PC-9 (cell line): ENCODE results near the gene PSD4. TPM values are rescaled to one million over a fixed set of nuclear protein-coding genes. Genes with fewer than 3 reads are reported as not detected.

ENCODE experiments used
- BruUV-seq: library from RNA; stranded (reverse); fragments of 400-500 nt; replicated peaks from 2 replicates; lab custom pipeline; 2021; lab: Mats Ljungman, UMichigan
- CTCF ChIA-PET: fragments of 300-600 bp; sonication (Branson Sonifier 250); formaldehyde crosslinking; loops from one replicate; lab custom pipeline; 2022; ENCODE audit warnings: antibody characterized with exemption; lab: Charles Lee
- POLR2A ChIA-PET: fragments of 300-600 bp; sonication (Branson Sonifier 250); formaldehyde crosslinking; loops from one replicate; lab custom pipeline; 2022; ENCODE audit warnings: antibody characterized with exemption; ENCODE audit not compliant: unreplicated experiment; lab: Charles Lee
- DNase-seq, 2 experiments: peaks; one replicate each; pipeline versions ENCODE4 v3.0.0 to v3.0.0-alpha.2; 2015 to 2022; ENCODE audit warnings: mixed read lengths in 1 of 2
- H2AFZ ChIP-seq: fragments of 200-600 bp; sonication (generic); 2 replicates; pipeline ENCODE4 v1.8.1; 2017; ENCODE audit warnings: antibody characterized with exemption
- H3F3A ChIP-seq: fragments of 200-600 bp; sonication (generic); 2 replicates; pipeline ENCODE4 v1.8.1; 2017; ENCODE audit warnings: antibody characterized with exemption, mild to moderate bottlenecking, low read depth; ENCODE audit not compliant: insufficient read depth
- H3K27ac ChIP-seq: fragments of 200-600 bp; sonication (generic); 2 replicates; pipeline ENCODE4 v1.6.1; 2016; ENCODE audit warnings: mixed run types
- H3K27me3 ChIP-seq: fragments of 200-600 bp; sonication (generic); 2 replicates; pipeline ENCODE4 v1.6.1; 2016; ENCODE audit warnings: low read depth, mixed run types; ENCODE audit not compliant: insufficient read depth
- H3K36me3 ChIP-seq: fragments of 200-600 bp; sonication (generic); 2 replicates; pipeline ENCODE4 v1.6.1; 2016; ENCODE audit warnings: low read depth, mixed run types
- H3K4me1 ChIP-seq: fragments of 200-600 bp; sonication (generic); replicated peaks from 2 replicates; pipeline ENCODE4 v1.6.1; 2016; ENCODE audit warnings: mixed run types; ENCODE audit not compliant: insufficient read depth
- H3K4me2 ChIP-seq: fragments of 200-600 bp; sonication (generic); 2 replicates; pipeline ENCODE4 v1.6.1; 2017; ENCODE audit warnings: mixed run types
- H3K4me3 ChIP-seq: fragments of 200-600 bp; sonication (generic); 2 replicates; pipeline ENCODE4 v1.6.1; 2016; ENCODE audit warnings: mixed run types
- H3K79me2 ChIP-seq: fragments of 200-600 bp; sonication (generic); 2 replicates; pipeline ENCODE4 v1.6.1; 2017; ENCODE audit warnings: low read depth, mixed run types
- H3K9me2 ChIP-seq: fragments of 200-600 bp; sonication (generic); 2 replicates; pipeline ENCODE4 v1.8.1; 2017; ENCODE audit warnings: mild to moderate bottlenecking; ENCODE audit not compliant: insufficient read depth
- H3K9me3 ChIP-seq: fragments of 200-600 bp; sonication (generic); 2 replicates; pipeline ENCODE4 v1.8.1; 2016; ENCODE audit warnings: low read depth; ENCODE audit not compliant: insufficient read depth
- H4K20me1 ChIP-seq: fragments of 200-600 bp; sonication (generic); 2 replicates; pipeline ENCODE4 v1.8.1; 2017; ENCODE audit not compliant: insufficient read depth
- EZH2 ChIP-seq: fragments of 200-600 bp; sonication (generic); IDR thresholded peaks from 2 replicates; pipeline ENCODE4 v1.8.0; 2017; ENCODE audit warnings: antibody characterized with exemption, low read depth
- intact Hi-C: fragments of 100-400 bp; cut with micrococcal nuclease; formaldehyde crosslinking; loops from one replicate; pipeline ENCODE4 v1.10.0; 2022; ENCODE audit not compliant: unreplicated experiment
- total RNA-seq: library from RNA; stranded (reverse); gene quantifications from 2 replicates; pipeline ENCODE4 v1.2.3, GENCODE V29; 2021
- TF ChIP-seq, protein P1 (sequence below): fragments of 200-600 bp; sonication (generic); conservative IDR thresholded peaks from 2 replicates; pipeline ENCODE4 v1.6.1; 2017; ENCODE audit warnings: mixed run types, antibody characterized with exemption, mild to moderate bottlenecking, moderate library complexity

Gene PSD4
- total RNA-seq, 1 experiment from 2014 or later = 29.6 TPM

GRCh38 chr2:113132414-113133021 lies 41.3 kb upstream of the PSD4 start:
- ChIA-PET CTCF (no interaction called here), POLR2A (no interaction called here)
- intact Hi-C loops = no loop called here
- no peak for TF ChIP-seq EZH2
- TF ChIP-seq, protein P1, sequence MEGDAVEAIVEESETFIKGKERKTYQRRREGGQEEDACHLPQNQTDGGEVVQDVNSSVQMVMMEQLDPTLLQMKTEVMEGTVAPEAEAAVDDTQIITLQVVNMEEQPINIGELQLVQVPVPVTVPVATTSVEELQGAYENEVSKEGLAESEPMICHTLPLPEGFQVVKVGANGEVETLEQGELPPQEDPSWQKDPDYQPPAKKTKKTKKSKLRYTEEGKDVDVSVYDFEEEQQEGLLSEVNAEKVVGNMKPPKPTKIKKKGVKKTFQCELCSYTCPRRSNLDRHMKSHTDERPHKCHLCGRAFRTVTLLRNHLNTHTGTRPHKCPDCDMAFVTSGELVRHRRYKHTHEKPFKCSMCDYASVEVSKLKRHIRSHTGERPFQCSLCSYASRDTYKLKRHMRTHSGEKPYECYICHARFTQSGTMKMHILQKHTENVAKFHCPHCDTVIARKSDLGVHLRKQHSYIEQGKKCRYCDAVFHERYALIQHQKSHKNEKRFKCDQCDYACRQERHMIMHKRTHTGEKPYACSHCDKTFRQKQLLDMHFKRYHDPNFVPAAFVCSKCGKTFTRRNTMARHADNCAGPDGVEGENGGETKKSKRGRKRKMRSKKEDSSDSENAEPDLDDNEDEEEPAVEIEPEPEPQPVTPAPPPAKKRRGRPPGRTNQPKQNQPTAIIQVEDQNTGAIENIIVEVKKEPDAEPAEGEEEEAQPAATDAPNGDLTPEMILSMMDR = no peak
- Histone ChIP-seq H3K4me1 (peaks cover 9% of the 10 kb centered on the region; the same call in 1 of the 2 replicates), H2AFZ (no peak overlapping the region), H3K36me3 (no peaks in the 10 kb centered on the region), H3K27ac (no peak overlapping the region), H3K9me2 (no peaks in the 10 kb centered on the region), H3K9me3 (no peaks in the 10 kb centered on the region), H3F3A (no peaks in the 10 kb centered on the region), H3K27me3 (no peaks in the 10 kb centered on the region), H3K4me2 (no peak overlapping the region), H3K79me2 (no peaks in the 10 kb centered on the region), H4K20me1 (no peaks in the 10 kb centered on the region), H3K4me3 (no peak overlapping the region)
- DNase-seq = no peak
- no TSS peak for BruUV-seq

- H3K79me2 ChIP-seq = no peaks in the 10 kb centered on the region
- no peak for TF ChIP-seq EZH2
- TF ChIP-seq, protein P1 = no peak
- H3K4me1 ChIP-seq = peaks cover 14% of the 10 kb centered on the region
- BruUV-seq = no TSS peak
- CTCF ChIA-PET = interaction anchor here (0.7 kb wide), 1 partner anchor 65 kb away, joined by 3 read pairs; no protein-coding TSS in a partner anchor
- no peak overlapping the region for H3K27ac ChIP-seq
- no peaks in the 10 kb centered on the region for H3K27me3 ChIP-seq
- H4K20me1 ChIP-seq = no peaks in the 10 kb centered on the region
- no peaks in the 10 kb centered on the region for H3K36me3 ChIP-seq
- POLR2A ChIA-PET = interaction anchor here (0.6 kb wide), 1 partner anchor 192 kb away, joined by 5 read pairs; no protein-coding TSS in a partner anchor
- no peaks in the 10 kb centered on the region for H3K9me2 ChIP-seq
- DNase-seq = peak in 1 of 2 experiments; percentile 48
- H2AFZ ChIP-seq = no peak overlapping the region
- no peak overlapping the region for H3K4me2 ChIP-seq
- intact Hi-C loops = no loop called here
- no peaks in the 10 kb centered on the region for H3F3A ChIP-seq
- no peaks in the 10 kb centered on the region for H3K9me3 ChIP-seq
- no peak overlapping the region for H3K4me3 ChIP-seq
Observed at GRCh38 chr2:113133704-113134598, 39.8 kb upstream of the PSD4 start.

- Histone ChIP-seq H3K4me1 (peaks cover 15% of the 10 kb centered on the region), H3K36me3 (no peaks in the 10 kb centered on the region), H3K9me2 (no peaks in the 10 kb centered on the region), H3K27me3 (no peaks in the 10 kb centered on the region), H3K4me3 (no peak overlapping the region), H3K27ac (no peak overlapping the region), H4K20me1 (no peaks in the 10 kb centered on the region), H3K79me2 (no peaks in the 10 kb centered on the region), H3K9me3 (no peaks in the 10 kb centered on the region), H2AFZ (no peak overlapping the region), H3F3A (no peaks in the 10 kb centered on the region), H3K4me2 (no peak overlapping the region)
- DNase-seq = no peak
- ChIA-PET CTCF (interaction anchor here (0.7 to 0.8 kb wide), 2 partner anchors 49 to 54 kb away, joined by 3 to 10 read pairs; no protein-coding TSS in a partner anchor), POLR2A (no interaction called here)
- BruUV-seq = no TSS peak
- intact Hi-C loops = loop anchor here (5.0 kb wide), 3 partner anchors 113 to 258 kb away; no protein-coding TSS in a partner anchor
- TF ChIP-seq EZH2 = no peak
- TF ChIP-seq, protein P1 = no peak
Observed at GRCh38 chr2:113134717-113135116, 39.1 kb upstream of the PSD4 start.
